Esophagus muscularis mucosa (tissue), 4 donors: ENCODE results near the gene PRDM16.

Experiments used
- EP300 ChIP-seq: sonication (generic); formaldehyde crosslinking; IDR thresholded peaks from one replicate; pipeline ENCODE4 v1.6.1; 2017; ENCODE audit warnings: antibody characterized with exemption
- POLR2A ChIP-seq: fragments of 450-650 bp; IDR thresholded peaks from one replicate; pipeline ENCODE4 v1.6.1; 2017; ENCODE audit warnings: antibody characterized with exemption, moderate library complexity, mild to moderate bottlenecking, low read depth
- POLR2AphosphoS5 ChIP-seq, 2 donors: sonication (generic); formaldehyde crosslinking; IDR thresholded peaks; one replicate each; pipeline ENCODE4 v1.6.1; 2017; ENCODE audit warnings: antibody characterized with exemption in 2 of 2
- TF ChIP-seq, protein P1 (sequence below), 3 experiments: fragments of 200-600 bp in 2 of 3; fragments of 450-650 bp in 1 of 3; sonication (generic) in 2 of 3; IDR thresholded peaks; one replicate each; pipeline ENCODE4 v1.5.1; 2017 to 2019; ENCODE audit warnings: antibody characterized with exemption in 3 of 3, mild to moderate bottlenecking in 2 of 3, moderate library complexity in 1 of 3

DNA sequence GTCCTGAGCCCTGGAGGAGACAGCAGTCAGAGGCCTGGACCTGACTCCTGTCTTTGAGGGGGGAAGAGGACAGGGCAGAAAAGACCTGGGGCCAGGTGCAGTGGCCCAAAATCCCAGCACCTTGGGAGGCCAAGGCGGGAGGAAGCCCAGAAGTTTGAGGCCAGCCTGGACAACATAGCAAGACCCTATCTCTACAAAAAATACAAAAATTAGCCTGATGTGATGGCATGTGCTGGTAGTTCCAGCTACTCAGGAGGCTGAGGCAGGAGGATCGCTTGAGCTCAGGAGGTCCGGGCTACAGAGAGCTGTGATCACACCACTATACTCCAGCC lies 280.9 kb downstream of the PRDM16 start:
- TF ChIP-seq, protein P1, sequence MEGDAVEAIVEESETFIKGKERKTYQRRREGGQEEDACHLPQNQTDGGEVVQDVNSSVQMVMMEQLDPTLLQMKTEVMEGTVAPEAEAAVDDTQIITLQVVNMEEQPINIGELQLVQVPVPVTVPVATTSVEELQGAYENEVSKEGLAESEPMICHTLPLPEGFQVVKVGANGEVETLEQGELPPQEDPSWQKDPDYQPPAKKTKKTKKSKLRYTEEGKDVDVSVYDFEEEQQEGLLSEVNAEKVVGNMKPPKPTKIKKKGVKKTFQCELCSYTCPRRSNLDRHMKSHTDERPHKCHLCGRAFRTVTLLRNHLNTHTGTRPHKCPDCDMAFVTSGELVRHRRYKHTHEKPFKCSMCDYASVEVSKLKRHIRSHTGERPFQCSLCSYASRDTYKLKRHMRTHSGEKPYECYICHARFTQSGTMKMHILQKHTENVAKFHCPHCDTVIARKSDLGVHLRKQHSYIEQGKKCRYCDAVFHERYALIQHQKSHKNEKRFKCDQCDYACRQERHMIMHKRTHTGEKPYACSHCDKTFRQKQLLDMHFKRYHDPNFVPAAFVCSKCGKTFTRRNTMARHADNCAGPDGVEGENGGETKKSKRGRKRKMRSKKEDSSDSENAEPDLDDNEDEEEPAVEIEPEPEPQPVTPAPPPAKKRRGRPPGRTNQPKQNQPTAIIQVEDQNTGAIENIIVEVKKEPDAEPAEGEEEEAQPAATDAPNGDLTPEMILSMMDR (IDR thresholded peaks at IDR 0.05) = no peak
- TF ChIP-seq POLR2A = no peak
- no peak for TF ChIP-seq POLR2AphosphoS5 (IDR thresholded peaks at IDR 0.05)
- no peak for TF ChIP-seq EP300
